AG04449 (cell line): ENCODE measurements around the gene IL17REL.

Source experiments
- CTCF ChIA-PET: fragments of 350-600 bp; formaldehyde crosslinking; extraction: SDS; loops from one replicate; lab custom pipeline; 2021; ENCODE audit warnings: antibody characterized with exemption; lab: Yijun Ruan, JAX
- POLR2A ChIA-PET: fragments of 400-600, 350-600 bp; formaldehyde crosslinking; extraction: SDS; loops from one replicate; lab custom pipeline; 2020; ENCODE audit warnings: antibody characterized with exemption, inconsistent platforms; lab: Yijun Ruan, JAX
- DNase-seq: peaks from one replicate; pipeline ENCODE4 v3.0.0-alpha.2; 2010; ENCODE audit warnings: low read depth, low spot score
- H3K4me3 ChIP-seq: 2 replicates; pipeline ENCODE4 v1.5.1; 2011; ENCODE audit warnings: low read depth, mild to moderate bottlenecking, control low read depth, low read length
- CTCF ChIP-seq: IDR thresholded peaks from one replicate; pipeline ENCODE4 v1.5.1; 2011; ENCODE audit warnings: mild to moderate bottlenecking, moderate library complexity, low read length, control low read depth, inconsistent platforms; ENCODE audit not compliant: insufficient read depth; ENCODE audit errors: missing control alignments

Gene IL17REL

DNA sequence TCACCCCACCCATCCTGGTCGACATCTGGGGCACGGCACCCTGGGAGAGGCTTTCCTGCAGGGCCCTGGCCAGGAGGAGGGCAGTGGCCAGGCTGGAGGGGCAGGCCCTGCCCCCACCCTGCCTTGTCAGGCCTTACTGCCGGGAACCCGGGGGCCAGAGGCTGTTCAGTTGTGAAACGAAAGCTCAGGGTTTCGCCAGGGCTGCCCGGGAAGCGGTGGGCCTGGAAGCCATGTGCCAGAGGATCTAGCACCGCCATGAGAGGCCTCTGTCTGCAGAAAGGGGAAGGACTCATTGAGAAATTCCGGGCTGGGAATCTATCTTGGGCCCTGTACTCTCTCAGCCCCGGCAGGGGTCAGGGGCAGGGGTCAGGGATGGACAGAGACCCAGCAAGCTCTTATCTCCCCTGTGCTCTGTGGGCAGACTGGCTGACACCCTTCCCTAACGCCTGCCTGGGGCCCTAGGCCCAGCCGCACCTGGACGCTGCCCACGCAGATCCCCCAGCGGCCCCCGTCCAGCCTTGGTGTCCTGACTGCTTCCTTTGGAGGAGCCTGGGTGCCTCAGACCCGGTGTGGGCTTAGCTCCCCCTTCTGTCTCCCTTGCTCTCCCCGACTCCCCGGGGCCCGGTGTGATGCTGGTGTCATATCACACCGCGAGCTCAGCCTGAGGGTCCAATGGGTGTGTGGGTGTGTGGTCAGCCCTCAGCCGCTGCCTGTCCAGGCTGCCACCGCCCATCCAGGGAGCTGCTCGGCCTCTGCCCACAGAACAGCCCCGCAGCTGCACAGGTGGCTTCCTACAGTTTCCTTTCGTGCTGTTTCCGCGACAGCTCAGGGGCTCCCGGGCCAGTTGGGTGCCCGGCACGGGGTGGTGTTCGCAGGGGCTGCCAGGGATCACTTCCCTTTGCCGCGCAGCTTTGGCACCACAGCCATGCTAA, 45.5 kb downstream of the IL17REL start:
- TF ChIP-seq CTCF = no peak
- ChIA-PET POLR2A (interaction anchor here (1.1 kb wide), 1 partner anchor 276 kb away, joined by 4 read pairs; no protein-coding TSS in a partner anchor), CTCF (interaction anchor here (0.8 to 0.9 kb wide), 2 partner anchors 14 to 27 kb away, joined by 3 read pairs; no protein-coding TSS in a partner anchor)
- no peak overlapping the region for H3K4me3 ChIP-seq
- no peak for DNase-seq

DNA sequence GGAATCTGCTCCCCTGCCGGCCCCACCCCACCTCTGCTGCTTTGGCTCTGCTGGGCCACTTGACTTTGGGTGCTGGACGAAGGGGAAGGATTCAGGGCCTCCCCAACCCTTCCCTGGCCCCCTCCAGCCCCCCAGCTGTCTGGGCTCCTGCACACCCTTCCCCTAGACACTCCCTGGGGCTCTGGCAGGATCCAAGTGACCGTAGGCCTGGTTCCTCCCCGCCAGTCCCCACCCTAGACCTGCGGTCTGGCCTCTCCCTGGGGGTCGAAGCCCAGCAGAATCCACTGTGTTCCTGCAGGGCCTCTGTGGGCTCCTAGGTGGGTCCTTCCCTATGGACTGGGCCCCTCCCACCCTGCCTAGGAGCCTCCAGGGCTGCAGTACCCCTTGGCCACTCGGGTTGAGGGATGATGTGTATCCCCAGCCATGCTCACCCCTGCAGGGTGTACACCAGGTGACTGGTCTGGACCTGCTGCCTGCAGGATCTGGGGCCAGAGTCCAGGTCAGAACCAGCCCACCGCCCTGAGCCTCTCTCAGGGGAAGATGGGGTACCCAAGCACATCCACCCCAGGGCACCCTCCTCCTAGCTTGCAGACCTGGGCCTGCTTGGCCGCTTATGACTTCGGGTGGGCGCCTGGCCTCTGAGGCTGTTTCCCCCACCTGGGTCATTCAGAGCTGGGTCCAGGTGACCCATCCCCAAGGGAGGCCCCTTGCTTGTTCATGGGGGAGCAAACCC, 46.4 kb downstream of the IL17REL start:
- no peak for TF ChIP-seq CTCF
- CTCF ChIA-PET = no interaction called here
- POLR2A ChIA-PET = interaction anchor here (0.6 kb wide), 1 partner anchor 46 kb away, joined by 3 read pairs; no protein-coding TSS in a partner anchor
- no peak for DNase-seq
- no peak overlapping the region for H3K4me3 ChIP-seq

- H3K4me3 ChIP-seq = no peak overlapping the region
- ChIA-PET POLR2A (interaction anchor here (0.6 kb wide), 1 partner anchor 45 kb away, joined by 3 read pairs; no protein-coding TSS in a partner anchor), CTCF (no interaction called here)
- DNase-seq = no peak
- no peak for TF ChIP-seq CTCF
Measured at GRCh38 chr22:49965091-49966040, 47.2 kb downstream of the IL17REL start.

- DNase-seq = no peak
- CTCF ChIA-PET = no interaction called here
Measured at GRCh38 chr22:49964136-49965090, 48.2 kb downstream of the IL17REL start.

More at GRCh38 chr22:49964136-49965090, 48.2 kb downstream of the IL17REL start:
- no peak for TF ChIP-seq CTCF
- no peak overlapping the region for H3K4me3 ChIP-seq
- POLR2A ChIA-PET = interaction anchor here (3.8 kb wide), 1 partner anchor 12 kb away, joined by 21 read pairs; no protein-coding TSS in a partner anchor
